Endothelial cell (in vitro differentiated cells): Measurements from ENCODE around the gene POLR3GL. TPM values are rescaled to one million over a fixed set of nuclear protein-coding genes. Genes with fewer than 3 reads are reported as not detected.

Experiments
- DNase-seq: peaks from one replicate; pipeline ENCODE4 v3.0.0; 2021; ENCODE audit warnings: low spot score
- H3K27ac Mint-ChIP-seq: one replicate; pipeline ENCODE4 v1.8.0; 2021; ENCODE audit warnings: mixed read lengths, inconsistent platforms; ENCODE audit not compliant: unreplicated experiment
- H3K27me3 Mint-ChIP-seq: one replicate; pipeline ENCODE4 v1.8.0; 2021; ENCODE audit warnings: mild to moderate bottlenecking, moderate library complexity, mixed read lengths, inconsistent platforms; ENCODE audit not compliant: unreplicated experiment
- H3K36me3 Mint-ChIP-seq: one replicate; pipeline ENCODE4 v1.8.0; 2021; ENCODE audit warnings: mild to moderate bottlenecking, low read depth, mixed read lengths, inconsistent platforms; ENCODE audit not compliant: unreplicated experiment
- H3K4me1 Mint-ChIP-seq: one replicate; pipeline ENCODE4 v1.8.0; 2021; ENCODE audit warnings: mild to moderate bottlenecking, mixed read lengths, inconsistent platforms; ENCODE audit not compliant: unreplicated experiment
- H3K4me3 Mint-ChIP-seq: one replicate; pipeline ENCODE4 v1.8.0; 2021; ENCODE audit warnings: mild to moderate bottlenecking, mixed read lengths, inconsistent platforms; ENCODE audit not compliant: unreplicated experiment
- H3K9me3 Mint-ChIP-seq: one replicate; pipeline ENCODE4 v1.8.0; 2021; ENCODE audit warnings: mixed read lengths, inconsistent platforms; ENCODE audit not compliant: unreplicated experiment
- total RNA-seq: library from RNA; stranded (reverse); fragmentation: NEBNext Ultra II Directional; extraction: Animal tissue kit (Norgen Biotek cat#: 25700); gene quantifications from one replicate; pipeline ENCODE4 v1.2.1, GENCODE V29; 2021; ENCODE audit not compliant: unreplicated experiment
- TF ChIP-seq, protein P1 (sequence below): fragments of 200-600 bp; sonication (generic); IDR thresholded peaks from one replicate; pipeline ENCODE4 v1.5.0; 2021; ENCODE audit warnings: antibody characterized with exemption; ENCODE audit not compliant: unreplicated experiment

Gene POLR3GL
- total RNA-seq, 1 donor from 2014 or later: 12.4 TPM

- Mint-ChIP-seq H3K4me3 (peak overlapping the region; percentile 96), H3K36me3 (peaks cover 9% of the 10 kb centered on the region), H3K9me3 (no peaks in the 10 kb centered on the region), H3K27ac (peak overlapping the region; percentile 92), H3K27me3 (peaks cover 17% of the 10 kb centered on the region), H3K4me1 (peaks cover 56% of the 10 kb centered on the region)
- TF ChIP-seq, protein P1, sequence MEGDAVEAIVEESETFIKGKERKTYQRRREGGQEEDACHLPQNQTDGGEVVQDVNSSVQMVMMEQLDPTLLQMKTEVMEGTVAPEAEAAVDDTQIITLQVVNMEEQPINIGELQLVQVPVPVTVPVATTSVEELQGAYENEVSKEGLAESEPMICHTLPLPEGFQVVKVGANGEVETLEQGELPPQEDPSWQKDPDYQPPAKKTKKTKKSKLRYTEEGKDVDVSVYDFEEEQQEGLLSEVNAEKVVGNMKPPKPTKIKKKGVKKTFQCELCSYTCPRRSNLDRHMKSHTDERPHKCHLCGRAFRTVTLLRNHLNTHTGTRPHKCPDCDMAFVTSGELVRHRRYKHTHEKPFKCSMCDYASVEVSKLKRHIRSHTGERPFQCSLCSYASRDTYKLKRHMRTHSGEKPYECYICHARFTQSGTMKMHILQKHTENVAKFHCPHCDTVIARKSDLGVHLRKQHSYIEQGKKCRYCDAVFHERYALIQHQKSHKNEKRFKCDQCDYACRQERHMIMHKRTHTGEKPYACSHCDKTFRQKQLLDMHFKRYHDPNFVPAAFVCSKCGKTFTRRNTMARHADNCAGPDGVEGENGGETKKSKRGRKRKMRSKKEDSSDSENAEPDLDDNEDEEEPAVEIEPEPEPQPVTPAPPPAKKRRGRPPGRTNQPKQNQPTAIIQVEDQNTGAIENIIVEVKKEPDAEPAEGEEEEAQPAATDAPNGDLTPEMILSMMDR: no peak
- no peak for DNase-seq
These were observed 8.1 kb upstream of the POLR3GL start for GRCh38 chr1:145956361-145956760.

DNA sequence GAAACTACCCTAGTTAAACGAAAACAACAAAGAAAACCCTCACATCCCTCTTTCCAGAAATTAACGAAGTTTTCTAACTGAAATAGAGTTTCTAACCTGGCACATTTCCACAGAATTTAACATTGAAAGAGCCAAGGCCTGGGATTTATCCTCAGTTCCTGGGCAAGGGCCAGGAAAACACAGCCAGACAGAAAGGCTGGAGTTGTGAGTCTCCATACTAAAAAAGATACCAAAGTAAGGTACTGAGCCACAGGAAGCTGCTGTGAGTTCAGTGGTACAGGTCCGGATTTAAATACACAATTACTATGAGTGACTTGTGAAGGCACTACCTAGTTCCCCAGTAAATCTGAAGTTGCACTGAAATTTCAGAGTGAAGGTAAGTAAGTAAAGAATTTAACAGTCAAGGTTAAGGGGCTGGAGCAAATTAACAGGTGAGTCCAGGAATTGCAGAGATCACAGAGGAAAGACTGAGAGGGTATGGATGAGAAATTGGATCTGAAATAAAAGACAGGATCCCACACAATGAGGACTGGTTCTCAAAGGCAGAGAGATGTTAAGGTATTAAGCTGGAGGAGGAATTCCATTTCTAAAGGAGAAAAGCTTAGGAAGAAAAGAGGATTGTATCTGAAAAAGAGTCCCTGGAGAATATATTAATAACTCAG, 7.6 kb upstream of the POLR3GL start:
- peaks cover 59% of the 10 kb centered on the region for H3K4me1 Mint-ChIP-seq
- peaks cover 4% of the 10 kb centered on the region for H3K36me3 Mint-ChIP-seq
- no peak for DNase-seq
- H3K4me3 Mint-ChIP-seq: peak overlapping the region; percentile 96
- TF ChIP-seq, protein P1: no peak
- peak overlapping the region; percentile 92 for H3K27ac Mint-ChIP-seq
- H3K27me3 Mint-ChIP-seq: peaks cover 23% of the 10 kb centered on the region
- H3K9me3 Mint-ChIP-seq: no peaks in the 10 kb centered on the region

DNA sequence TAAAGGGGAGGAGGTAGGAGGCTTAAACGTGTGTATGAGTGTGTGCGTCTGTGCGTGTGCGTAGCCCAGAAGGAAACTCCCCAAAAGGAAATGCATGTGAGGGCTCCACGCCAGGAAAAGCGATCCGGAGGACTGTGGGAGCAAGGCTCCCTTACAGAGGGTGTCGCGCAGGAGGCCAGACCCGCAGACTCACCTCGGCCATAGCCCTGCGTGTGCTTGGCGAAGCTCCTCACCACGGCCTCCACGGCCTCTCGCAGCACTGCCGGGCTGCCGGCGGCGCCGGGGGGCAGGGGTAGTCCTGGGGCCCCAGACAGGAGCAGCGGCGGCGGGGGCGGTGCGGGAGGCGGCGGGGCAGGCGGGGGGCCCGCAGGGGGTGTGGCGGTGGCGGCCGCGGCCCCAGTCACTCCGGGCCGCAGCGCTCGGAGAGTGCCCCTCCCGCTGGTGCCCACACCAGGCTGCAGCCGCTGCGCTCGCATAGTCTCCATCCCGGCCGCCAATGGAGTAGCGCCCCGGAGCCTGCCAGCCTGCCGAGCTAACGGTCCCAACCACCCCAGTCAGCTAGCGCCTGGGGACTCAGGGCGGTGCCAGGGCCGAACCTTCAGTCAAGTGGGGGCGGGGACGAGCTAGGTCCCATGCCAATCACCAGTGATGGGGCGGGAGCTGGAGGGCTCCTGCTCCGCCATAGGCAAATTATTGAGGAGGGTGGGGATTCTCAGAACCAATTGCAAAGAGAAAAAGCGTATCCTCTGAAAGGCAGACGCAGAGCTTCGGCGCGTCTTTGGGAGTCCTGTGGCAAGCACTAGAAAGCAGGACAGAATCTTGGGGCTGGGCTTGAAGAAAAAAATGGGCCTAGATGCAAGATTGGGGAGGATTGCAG, 6.8 kb upstream of the POLR3GL start, which contains the start of gene LIX1L:
LIX1L (minus strand) TSS at position 575 of the 877 bp plus-strand sequence; CDS start at position 485, 90 bp downstream.
- H3K9me3 Mint-ChIP-seq: no peaks in the 10 kb centered on the region
- DNase-seq: peak; percentile 90
- TF ChIP-seq, protein P1: no peak
- peaks cover 2% of the 10 kb centered on the region for H3K36me3 Mint-ChIP-seq
- peak within 1 kb of the TSS; percentile 92 for H3K27ac Mint-ChIP-seq
- H3K4me3 Mint-ChIP-seq: peak within 1 kb of the TSS; percentile 96
- H3K4me1 Mint-ChIP-seq: peaks cover 64% of the 10 kb centered on the region
- peaks cover 28% of the 10 kb centered on the region for H3K27me3 Mint-ChIP-seq

- peaks cover 31% of the 10 kb centered on the region for H3K27me3 Mint-ChIP-seq
- H3K9me3 Mint-ChIP-seq: no peaks in the 10 kb centered on the region
- peaks cover 4% of the 10 kb centered on the region for H3K36me3 Mint-ChIP-seq
- peak overlapping the region; percentile 27 for H3K27ac Mint-ChIP-seq
- H3K4me1 Mint-ChIP-seq: peaks cover 69% of the 10 kb centered on the region
- peak overlapping the region; percentile 70 for H3K4me3 Mint-ChIP-seq
- no peak for DNase-seq
- TF ChIP-seq, protein P1: no peak
These were observed 5.8 kb upstream of the POLR3GL start for GRCh38 chr1:145958734-145959133.

DNA sequence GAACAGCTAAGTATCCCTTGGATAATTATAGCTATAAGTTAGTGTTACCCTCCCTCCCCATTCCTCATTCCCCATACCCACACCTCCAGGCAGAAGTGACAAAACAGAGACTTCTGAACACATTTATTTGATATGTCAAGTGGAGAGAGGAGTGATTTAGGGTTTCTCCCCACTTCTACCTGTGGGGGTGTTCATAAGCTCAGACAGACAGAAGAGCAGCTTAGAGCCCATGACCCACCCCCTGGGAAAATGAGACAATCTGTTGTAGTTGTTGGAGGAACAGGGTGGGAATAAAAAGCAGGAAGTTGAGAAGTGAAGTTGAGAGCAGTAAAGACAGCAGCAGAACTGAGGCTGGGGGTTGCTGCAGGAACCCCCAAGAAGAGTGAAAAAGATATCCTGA, 5.2 kb upstream of the POLR3GL start:
- Mint-ChIP-seq H3K27ac (peak overlapping the region; percentile 39), H3K27me3 (peaks cover 31% of the 10 kb centered on the region), H3K4me3 (peak overlapping the region; percentile 70), H3K36me3 (peaks cover 4% of the 10 kb centered on the region), H3K9me3 (no peaks in the 10 kb centered on the region), H3K4me1 (peaks cover 71% of the 10 kb centered on the region)
- no peak for DNase-seq
- TF ChIP-seq, protein P1: no peak
